GM23248 (cell line): ENCODE data around the gene NAALADL1. TPM values are rescaled to one million over a fixed set of nuclear protein-coding genes. Genes with fewer than 3 reads are reported as not detected.
A peak's percentile ranks its signal among the peaks of the same experiment; 100 is the strongest.

Experiments used
- DNase-seq: peaks from one replicate; pipeline ENCODE4 v3.0.0-alpha.2; 2015
- H2AFZ ChIP-seq: fragments of 200-600 bp; sonication (generic); 2 replicates; pipeline ENCODE4 v1.6.1; 2016; ENCODE audit warnings: antibody characterized with exemption
- H3F3A ChIP-seq: fragments of 200-600 bp; sonication (generic); 2 replicates; pipeline ENCODE4 v1.6.1; 2016; ENCODE audit warnings: mild to moderate bottlenecking, antibody characterized with exemption, mixed run types; ENCODE audit not compliant: insufficient read depth
- H3K27ac ChIP-seq: fragments of 200-600 bp; sonication (generic); 2 replicates; pipeline ENCODE4 v1.5.1; 2016; ENCODE audit warnings: mild to moderate bottlenecking
- H3K27me3 ChIP-seq: fragments of 200-600 bp; sonication (generic); replicated peaks from 2 replicates; pipeline ENCODE4 v1.6.1; 2016; ENCODE audit warnings: mild to moderate bottlenecking; ENCODE audit not compliant: insufficient read depth
- H3K36me3 ChIP-seq: fragments of 200-600 bp; sonication (generic); 2 replicates; pipeline ENCODE4 v1.6.1; 2016; ENCODE audit warnings: low read depth, mild to moderate bottlenecking
- H3K4me1 ChIP-seq: fragments of 200-600 bp; sonication (generic); 2 replicates; pipeline ENCODE4 v1.6.1; 2016; ENCODE audit warnings: mild to moderate bottlenecking; ENCODE audit not compliant: insufficient read depth
- H3K4me2 ChIP-seq: fragments of 200-600 bp; sonication (generic); one replicate; pipeline ENCODE4 v1.6.1; 2016; ENCODE audit warnings: mild to moderate bottlenecking; ENCODE audit not compliant: unreplicated experiment
- H3K4me3 ChIP-seq: fragments of 200-600 bp; sonication (generic); 2 replicates; pipeline ENCODE4 v1.5.1; 2016; ENCODE audit warnings: mild to moderate bottlenecking
- H3K79me2 ChIP-seq: fragments of 200-600 bp; sonication (generic); 2 replicates; pipeline ENCODE4 v1.6.1; 2016; ENCODE audit warnings: mild to moderate bottlenecking; ENCODE audit not compliant: insufficient read depth
- H3K9ac ChIP-seq: fragments of 200-600 bp; sonication (generic); 2 replicates; pipeline ENCODE4 v1.6.1; 2016; ENCODE audit warnings: mild to moderate bottlenecking
- H3K9me2 ChIP-seq: fragments of 200-600 bp; sonication (generic); 2 replicates; pipeline ENCODE4 v1.6.1; 2016; ENCODE audit warnings: mixed run types, mild to moderate bottlenecking, moderate library complexity; ENCODE audit not compliant: insufficient read depth
- H3K9me3 ChIP-seq: fragments of 200-600 bp; sonication (generic); one replicate; pipeline ENCODE4 v1.6.1; 2017; ENCODE audit warnings: low read depth
- H4K20me1 ChIP-seq: fragments of 200-600 bp; sonication (generic); 2 replicates; pipeline ENCODE4 v1.6.0; 2016; ENCODE audit not compliant: insufficient read depth
- EZH2 ChIP-seq: fragments of 200-600 bp; sonication (generic); IDR thresholded peaks from 2 replicates; pipeline ENCODE4 v1.6.1; 2018; ENCODE audit warnings: antibody characterized with exemption, mild to moderate bottlenecking; ENCODE audit not compliant: insufficient read depth, poor library complexity, severe bottlenecking
- EZH2phosphoT487 ChIP-seq: fragments of 200-600 bp; sonication (generic); IDR thresholded peaks from 2 replicates; pipeline ENCODE4 v1.6.1; 2018; ENCODE audit warnings: antibody characterized with exemption, moderate library complexity, mild to moderate bottlenecking, low read depth; ENCODE audit not compliant: insufficient read depth
- WGBS, 2 experiments: methylation state at CpG; one replicate each; pipeline ENCODE4 v1.1.6; 2015 to 2017; ENCODE audit warnings: low lambda C conversion rate in 2 of 2, low coverage in 1 of 2; ENCODE audit errors: missing lambda C conversion rate in 2 of 2; 5-methylcytosine and 5-hydroxymethylcytosine counted together
- in situ Hi-C: fragments of 300-500 bp; cut with MboI; formaldehyde crosslinking; loops from 2 replicates; pipeline ENCODE4 v1.15.0; 2020
- polyA plus RNA-seq: library from polyadenylated mRNA; unstranded; fragments of >200 nt; fragmentation: Nextera tagmentation; extraction: Ambion mirVana; gene quantifications from 2 replicates; pipeline ENCODE4 v1.2.1, GENCODE V29; 2016
- total RNA-seq: library from RNA; depleted of rRNA; stranded (reverse); fragments of >200 nt; shearing (Covaris generic); gene quantifications from 2 replicates; pipeline ENCODE4 v1.2.3, GENCODE V29; 2014

The NAALADL1 gene
- total and polyA plus RNA-seq, 2 experiments from 2014 or later: 26.6 to 40.7 TPM

GRCh38 chr11:65103476-65103875 lies 45.1 kb upstream of the NAALADL1 start:
- DNase-seq: no peak
- peaks cover 58% of the 10 kb centered on the region for H3K79me2 ChIP-seq
- no peak overlapping the region for H3K4me2 ChIP-seq
- H3K9me3 ChIP-seq: no peaks in the 10 kb centered on the region
- H2AFZ ChIP-seq: no peak overlapping the region
- no peak overlapping the region for H3K27ac ChIP-seq
- H3K9me2 ChIP-seq: no peaks in the 10 kb centered on the region
- in situ Hi-C loops: no loop called here
- H4K20me1 ChIP-seq: no peaks in the 10 kb centered on the region
- H3K9ac ChIP-seq: no peak overlapping the region
- no peaks in the 10 kb centered on the region for H3K27me3 ChIP-seq
- no peaks in the 10 kb centered on the region for H3K4me1 ChIP-seq
- H3K36me3 ChIP-seq: 0 out of 2 replicates have a peak, but pooled peaks cover under 1% of the 10 kb centered on the region
- TF ChIP-seq EZH2phosphoT487 (no peak), EZH2 (no peak)
- no peak overlapping the region for H3K4me3 ChIP-seq
- no peaks in the 10 kb centered on the region for H3F3A ChIP-seq

- peaks cover under 1% of the 10 kb centered on the region; the same call in 1 of the 2 replicates for H3K4me1 ChIP-seq
- 84 to 87% methylated on average over 8 of the region's 8 CpGs for WGBS, 2 experiments
- no peak overlapping the region for H3K9ac ChIP-seq
- in situ Hi-C loops: no loop called here
- no peaks in the 10 kb centered on the region for H4K20me1 ChIP-seq
- H3K27me3 ChIP-seq: no peaks in the 10 kb centered on the region
- H3K9me3 ChIP-seq: no peaks in the 10 kb centered on the region
- H3K4me2 ChIP-seq: no peak overlapping the region
- H3K36me3 ChIP-seq: 0 out of 2 replicates have a peak, but pooled peaks cover 4% of the 10 kb centered on the region
- peaks cover 68% of the 10 kb centered on the region for H3K79me2 ChIP-seq
- H3K4me3 ChIP-seq: no peak overlapping the region
- no peaks in the 10 kb centered on the region for H3F3A ChIP-seq
- TF ChIP-seq EZH2 (no peak), EZH2phosphoT487 (no peak)
- no peak overlapping the region for H3K27ac ChIP-seq
- no peak for DNase-seq
- H2AFZ ChIP-seq: no peak overlapping the region
- no peaks in the 10 kb centered on the region for H3K9me2 ChIP-seq
Observed at GRCh38 chr11:65102142-65103095, 44.1 kb upstream of the NAALADL1 start.

DNA sequence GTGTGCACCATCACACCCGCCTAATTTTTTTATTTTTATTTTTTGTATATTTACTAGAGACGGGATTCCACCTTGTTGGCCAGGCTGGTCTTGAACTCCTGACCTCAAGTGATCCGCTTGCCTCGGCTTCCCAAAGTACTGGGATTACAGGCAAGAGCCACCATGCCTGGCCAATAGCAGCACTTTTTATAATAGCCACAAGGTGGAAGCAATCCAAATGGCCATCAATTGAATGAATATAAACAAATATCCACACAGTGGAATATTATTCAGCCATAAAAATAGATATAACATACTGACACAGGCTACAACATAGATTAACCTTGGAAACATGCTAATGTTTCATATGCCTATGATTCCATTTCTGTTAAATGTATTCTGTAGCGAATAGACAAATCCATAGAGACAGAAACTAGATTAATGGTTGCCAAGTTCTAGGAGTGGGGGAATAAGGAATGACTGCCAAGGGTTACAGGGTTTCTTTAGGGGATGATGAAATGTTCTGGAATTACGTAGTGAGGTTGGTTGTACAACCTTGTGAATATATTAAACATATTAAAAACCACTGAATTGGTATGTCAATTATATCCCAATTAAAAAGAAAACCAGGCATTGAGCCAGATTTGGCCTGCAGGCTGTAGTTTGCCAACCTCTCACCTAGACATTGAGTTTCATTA lies 42.5 kb upstream of the NAALADL1 start:
- peaks cover 7% of the 10 kb centered on the region; the same call in 1 of the 2 replicates for H3K4me1 ChIP-seq
- H3K9me2 ChIP-seq: no peaks in the 10 kb centered on the region
- no peak for DNase-seq
- no peaks in the 10 kb centered on the region for H3K9me3 ChIP-seq
- H2AFZ ChIP-seq: no peak overlapping the region
- H4K20me1 ChIP-seq: no peaks in the 10 kb centered on the region
- no peak overlapping the region for H3K27ac ChIP-seq
- no peaks in the 10 kb centered on the region for H3F3A ChIP-seq
- no peak overlapping the region for H3K4me3 ChIP-seq
- H3K4me2 ChIP-seq: no peak overlapping the region
- H3K79me2 ChIP-seq: peaks cover 81% of the 10 kb centered on the region
- no peak overlapping the region for H3K9ac ChIP-seq
- 92% methylated on average over 6 of the region's 6 CpGs for WGBS, 2 experiments
- TF ChIP-seq EZH2phosphoT487: no peak
- TF ChIP-seq EZH2: no peak
- in situ Hi-C loops: no loop called here
- H3K36me3 ChIP-seq: 0 out of 2 replicates have a peak, but pooled peaks cover 4% of the 10 kb centered on the region
- H3K27me3 ChIP-seq: no peaks in the 10 kb centered on the region

DNA sequence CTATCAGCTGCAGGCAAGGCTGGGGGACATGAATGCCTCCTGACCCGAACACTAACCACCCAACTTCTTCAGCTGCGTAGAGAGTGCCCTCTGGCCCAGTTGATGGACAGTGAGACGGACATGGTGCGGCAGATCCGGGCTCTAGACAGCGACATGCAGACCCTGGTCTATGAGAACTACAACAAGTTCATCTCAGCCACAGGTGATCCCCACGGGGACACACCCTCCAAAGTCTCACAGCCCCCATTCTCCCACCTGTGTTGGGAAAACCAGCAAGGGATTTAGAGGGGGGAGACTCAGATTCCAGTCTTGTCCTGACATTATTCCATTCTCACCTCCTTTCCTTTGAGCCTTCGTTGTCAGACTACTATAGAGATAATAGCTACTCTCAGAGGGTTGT lies 38.6 kb upstream of the NAALADL1 start:
- in situ Hi-C loops: no loop called here
- peak overlapping the region; percentile 98; the same call in 1 of the 2 replicates for H2AFZ ChIP-seq
- 29 to 31% methylated on average over 8 of the region's 8 CpGs for WGBS, 2 experiments
- 0 out of 2 replicates have a peak, but pooled peaks cover 4% of the 10 kb centered on the region for H3K36me3 ChIP-seq
- H3K27me3 ChIP-seq: no peaks in the 10 kb centered on the region
- peak overlapping the region; percentile 97 for H3K9ac ChIP-seq
- TF ChIP-seq EZH2: no peak
- TF ChIP-seq EZH2phosphoT487: no peak
- H4K20me1 ChIP-seq: no peaks in the 10 kb centered on the region
- no peaks in the 10 kb centered on the region for H3K9me3 ChIP-seq
- H3K27ac ChIP-seq: no peak overlapping the region
- H3K4me1 ChIP-seq: peaks cover 7% of the 10 kb centered on the region; the same call in 1 of the 2 replicates
- peaks cover 52% of the 10 kb centered on the region for H3K79me2 ChIP-seq
- no peaks in the 10 kb centered on the region for H3K9me2 ChIP-seq
- peak overlapping the region; percentile 93 for H3K4me3 ChIP-seq
- DNase-seq: no peak
- H3F3A ChIP-seq: peaks cover 11% of the 10 kb centered on the region; the same call in 1 of the 2 replicates
- peak overlapping the region; percentile 75 for H3K4me2 ChIP-seq
